AG09309 (cell line): ENCODE measurements around the gene CCNF.
"Not testable (repeated sequence)": the region's sequence is repeated elsewhere in the genome, so short reads cannot be mapped to it uniquely, and the experiment has no call there.

Experiments used
- DNase-seq: peaks from one replicate; pipeline ENCODE4 v3.0.0-alpha.2; 2010; ENCODE audit warnings: low read depth
- H3K4me3 ChIP-seq: 2 replicates; pipeline ENCODE4 v1.5.1; 2011; ENCODE audit warnings: mild to moderate bottlenecking, low read depth, low read length, moderate library complexity; ENCODE audit not compliant: control insufficient read depth
- CTCF ChIP-seq: IDR thresholded peaks from 2 replicates; pipeline ENCODE4 v1.5.1; 2011; ENCODE audit warnings: mild to moderate bottlenecking, low read depth, low read length, inconsistent platforms; ENCODE audit not compliant: insufficient read depth, control insufficient read depth; ENCODE audit errors: missing control alignments

CCNF gene

DNA sequence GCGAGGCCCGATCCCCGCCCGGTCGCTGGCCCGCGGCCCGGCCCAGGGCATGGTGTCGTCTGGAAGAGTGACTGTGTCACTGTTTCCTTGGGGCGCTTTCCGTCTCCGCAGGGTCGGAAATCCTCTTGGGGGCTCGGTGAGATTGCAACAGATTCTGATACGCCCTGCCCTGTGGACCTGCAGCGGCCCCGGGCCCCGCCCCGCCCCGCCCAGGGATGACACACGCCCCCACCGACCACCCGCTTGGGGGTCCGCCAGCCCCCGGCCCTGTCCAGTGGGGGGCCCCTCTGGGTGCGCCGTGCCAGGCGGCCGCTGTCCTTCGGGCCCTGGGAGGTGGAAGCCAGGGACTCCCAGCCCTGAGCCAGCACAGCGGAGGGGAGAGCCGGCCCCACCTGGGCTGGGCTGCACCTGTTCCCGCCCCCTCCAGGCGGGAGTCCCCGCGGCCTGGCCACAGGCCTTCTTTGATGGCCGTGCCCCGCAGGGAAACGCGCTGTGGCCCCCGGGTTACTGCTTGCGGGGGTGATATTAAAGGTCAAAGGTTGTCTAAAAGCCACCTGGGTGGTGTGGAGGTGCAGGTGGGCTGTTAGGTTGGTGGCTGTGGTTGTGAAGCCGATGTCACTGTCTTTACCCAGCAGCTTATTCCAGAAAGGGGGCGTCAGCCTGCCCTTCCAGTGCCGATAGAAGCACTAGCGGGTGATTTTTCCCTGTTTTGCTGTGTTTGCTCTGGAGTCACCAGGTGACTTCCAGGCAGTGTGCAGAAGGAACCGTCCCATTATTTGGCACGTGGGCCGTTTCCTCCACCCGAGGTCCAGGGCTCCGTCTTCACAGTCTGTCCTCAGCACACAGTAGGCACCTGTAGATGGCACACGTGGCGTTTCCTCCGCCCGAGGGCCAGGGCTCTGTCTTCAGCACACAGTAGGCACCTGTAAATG is 46.4 kb downstream of the CCNF start:
- H3K4me3 ChIP-seq, result peak overlapping the region; percentile 41
- TF ChIP-seq CTCF, result no peak
- DNase-seq, result no peak

DNA sequence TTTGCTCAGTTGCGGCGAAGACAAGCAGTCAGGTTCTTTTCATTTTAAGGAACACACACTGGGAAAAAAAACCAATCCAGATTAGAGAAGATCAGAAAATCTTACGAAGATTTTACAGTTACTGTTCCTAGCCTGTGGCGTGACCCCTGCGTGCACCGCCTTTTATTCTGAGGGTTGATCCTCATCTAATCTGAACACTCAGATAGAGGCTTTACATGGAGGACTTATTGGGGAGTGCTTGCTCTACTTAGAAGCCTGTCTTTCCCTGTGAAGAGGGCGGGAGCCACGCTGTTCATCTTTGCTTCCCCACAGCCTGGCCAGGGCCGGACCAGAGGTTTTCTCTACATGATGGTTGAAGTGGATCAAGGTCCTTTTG is 47.1 kb downstream of the CCNF start:
- DNase-seq, result no peak
- no peak for TF ChIP-seq CTCF
- no peak overlapping the region for H3K4me3 ChIP-seq

DNA sequence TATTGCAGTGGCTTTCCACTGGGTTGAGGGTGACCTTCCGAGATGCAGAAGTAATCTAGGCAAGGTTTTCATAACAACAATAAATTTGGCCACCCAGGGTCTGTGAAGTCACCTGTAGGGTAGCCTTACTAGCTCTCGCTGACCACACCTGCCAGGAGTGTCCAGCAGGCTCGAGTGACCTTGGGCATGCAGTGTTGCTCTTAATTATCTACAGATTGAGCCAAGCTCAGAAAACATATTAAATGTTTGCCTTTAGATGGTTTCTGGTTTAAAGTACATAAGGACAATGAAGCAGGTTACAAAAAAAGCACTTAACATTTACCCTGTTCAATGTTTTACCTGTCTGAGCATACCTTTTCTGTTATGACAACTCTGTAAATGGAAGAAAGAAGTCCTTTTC is 47.5 kb downstream of the CCNF start:
- no peak for DNase-seq
- TF ChIP-seq CTCF, result no peak
- H3K4me3 ChIP-seq, result no peak overlapping the region

DNA sequence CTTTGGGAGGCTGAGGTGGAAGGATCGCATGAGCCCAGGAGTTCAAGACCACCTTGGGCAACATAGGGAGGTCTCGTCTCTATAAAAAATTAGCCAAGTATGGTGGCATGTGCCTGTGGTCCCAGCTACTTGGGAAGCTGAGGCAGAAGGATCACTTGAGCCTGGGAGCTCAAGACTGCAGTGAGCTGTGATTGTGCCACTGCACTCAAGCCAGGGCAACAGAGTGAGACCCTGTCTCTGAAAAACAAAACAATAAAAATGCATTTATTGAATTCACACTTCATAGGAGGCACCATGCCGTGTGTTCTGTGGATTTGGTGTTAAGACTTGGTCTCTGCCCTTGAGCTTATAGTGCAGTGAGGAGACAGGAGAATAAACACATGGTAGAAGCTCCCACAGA is 48.1 kb downstream of the CCNF start:
- no peak overlapping the region for H3K4me3 ChIP-seq
- DNase-seq, result no peak
- no peak for TF ChIP-seq CTCF

DNA sequence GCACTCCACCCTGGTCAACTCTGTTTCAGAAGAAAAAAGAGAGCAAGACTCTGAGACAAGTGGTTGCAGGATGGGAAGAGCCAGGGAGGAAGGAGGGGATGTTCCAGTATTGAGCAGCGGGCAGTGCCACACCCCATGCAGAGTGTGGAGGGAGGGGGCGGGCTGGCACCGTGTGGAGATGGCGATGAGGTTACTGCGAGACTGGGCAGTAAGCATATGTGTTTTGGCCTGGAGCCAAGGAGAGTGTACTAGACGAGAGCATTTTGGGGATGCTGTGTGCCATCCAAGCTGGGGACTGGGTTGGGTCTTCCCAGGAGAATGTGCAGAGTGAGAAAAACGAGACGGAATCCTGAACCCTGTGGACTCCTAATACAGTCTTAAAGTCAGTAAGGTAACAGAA is 49.0 kb downstream of the CCNF start:
- no peak for TF ChIP-seq CTCF
- no peak for DNase-seq
- H3K4me3 ChIP-seq, result no peak overlapping the region

GRCh38 chr16:2479996-2480395 is 50.7 kb downstream of the CCNF start:
- DNase-seq, H3K4me3 ChIP-seq: not testable (repeated sequence)

- DNase-seq, result no peak
- TF ChIP-seq CTCF, result no peak
- no peak overlapping the region for H3K4me3 ChIP-seq
Measured at GRCh38 chr16:2480948-2481347, 51.7 kb downstream of the CCNF start.
